HK-2 (cell line): ENCODE measurements around the gene MED26.
"Not testable (repeated sequence)": the region's sequence is repeated elsewhere in the genome, so short reads cannot be mapped to it uniquely, and the experiment has no call there.

Source experiments
- DNase-seq: peaks from one replicate; pipeline ENCODE4 v3.0.0-alpha.2; 2018; ENCODE audit not compliant: unreplicated experiment

MED26 gene

GRCh38 chr19:16573296-16573695 is 54.7 kb downstream of the MED26 start:
- no peak for DNase-seq

- peak; percentile 97 for DNase-seq
Observed at GRCh38 chr19:16572332-16573211, 55.4 kb downstream of the MED26 start, which contains the start of gene SLC35E1. Gene SLC35E1, minus strand, starts transcription at chr19:16572415. Its CDS starts 51 bp downstream, at chr19:16572364.

GRCh38 chr19:16571822-16572331 is 56.1 kb downstream of the MED26 start:
- no peak for DNase-seq

GRCh38 chr19:16571283-16571682 is 56.7 kb downstream of the MED26 start:
- DNase-seq = no peak

- no peak for DNase-seq
Observed at GRCh38 chr19:16569609-16570320, 58.2 kb downstream of the MED26 start.

- no peak for DNase-seq
Observed at GRCh38 chr19:16566702-16567101, 61.3 kb downstream of the MED26 start.

GRCh38 chr19:16566161-16566560 is 61.8 kb downstream of the MED26 start:
- no peak for DNase-seq

GRCh38 chr19:16564842-16565241 is 63.2 kb downstream of the MED26 start:
- no peak for DNase-seq

- DNase-seq = no peak
Observed at GRCh38 chr19:16562608-16563025, 65.4 kb downstream of the MED26 start.

GRCh38 chr19:16561382-16561781 is 66.6 kb downstream of the MED26 start:
- no peak for DNase-seq

- no peak for DNase-seq
Observed at GRCh38 chr19:16559780-16560276, 68.2 kb downstream of the MED26 start.

GRCh38 chr19:16554776-16555175 is 73.2 kb downstream of the MED26 start:
- DNase-seq = no peak

- DNase-seq = not testable (repeated sequence)
Observed at GRCh38 chr19:16551902-16552301, 76.1 kb downstream of the MED26 start.

- DNase-seq = no peak
Observed at GRCh38 chr19:16548956-16549355, 79.0 kb downstream of the MED26 start.

GRCh38 chr19:16544473-16545231 is 83.4 kb downstream of the MED26 start:
- no peak for DNase-seq

- DNase-seq = not testable (repeated sequence)
Observed at GRCh38 chr19:16543734-16544133, 84.3 kb downstream of the MED26 start.

- no peak for DNase-seq
Observed at GRCh38 chr19:16542910-16543472, 85.0 kb downstream of the MED26 start.

- DNase-seq = peak; percentile 93
Observed at GRCh38 chr19:16542045-16542909, 85.7 kb downstream of the MED26 start, which contains the start of gene CHERP. Gene CHERP, minus strand, starts transcription at chr19:16542437. Its CDS starts 59 bp downstream, at chr19:16542378.

- no peak for DNase-seq
Observed at GRCh38 chr19:16541526-16542044, 86.4 kb downstream of the MED26 start.

GRCh38 chr19:16540948-16541347 is 87.1 kb downstream of the MED26 start:
- DNase-seq = no peak
